IPS-15b (cell line): ENCODE data around the gene CALCB.
"Not testable (repeated sequence)": the region's sequence is repeated elsewhere in the genome, so short reads cannot be mapped to it uniquely, and the experiment has no call there.

ENCODE experiments used
- H3K27me3 ChIP-seq: one replicate; pipeline ENCODE4 v1.6.1; 2013; ENCODE audit warnings: low read length; ENCODE audit not compliant: control insufficient read depth, insufficient read depth
- H3K36me3 ChIP-seq: one replicate; pipeline ENCODE4 v1.6.1; 2013; ENCODE audit warnings: low read length; ENCODE audit not compliant: control insufficient read depth, insufficient read depth
- H3K4me1 ChIP-seq: one replicate; pipeline ENCODE4 v1.6.1; 2013; ENCODE audit warnings: mild to moderate bottlenecking, low read length; ENCODE audit not compliant: control insufficient read depth, insufficient read depth
- H3K4me3 ChIP-seq: one replicate; pipeline ENCODE4 v1.5.1; 2013; ENCODE audit warnings: low read depth, low read length
- H3K9ac ChIP-seq: one replicate; pipeline ENCODE4 v1.6.1; 2013; ENCODE audit warnings: low read depth, mild to moderate bottlenecking, low read length
- H3K9me3 ChIP-seq: one replicate; pipeline ENCODE4 v1.6.1; 2013; ENCODE audit warnings: mild to moderate bottlenecking, low read length; ENCODE audit not compliant: control insufficient read depth, insufficient read depth

The CALCB gene

GRCh38 chr11:15053191-15053685 is 20.2 kb upstream of the CALCB start:
- Histone ChIP-seq H3K9ac (no peak overlapping the region), H3K36me3 (no peaks in the 10 kb centered on the region), H3K9me3 (no peaks in the 10 kb centered on the region), H3K27me3 (peaks cover 3% of the 10 kb centered on the region), H3K4me1 (no peaks in the 10 kb centered on the region), H3K4me3 (no peak overlapping the region)

- Histone ChIP-seq H3K36me3 (no peaks in the 10 kb centered on the region), H3K9ac (no peak overlapping the region), H3K9me3 (no peaks in the 10 kb centered on the region), H3K27me3 (peaks cover 3% of the 10 kb centered on the region), H3K4me1 (no peaks in the 10 kb centered on the region), H3K4me3 (no peak overlapping the region)
Observed at GRCh38 chr11:15055620-15056356, 17.6 kb upstream of the CALCB start.

GRCh38 chr11:15057329-15057728 is 16.1 kb upstream of the CALCB start:
- Histone ChIP-seq H3K9ac (no peak overlapping the region), H3K36me3 (no peaks in the 10 kb centered on the region), H3K4me3 (no peak overlapping the region), H3K4me1 (no peaks in the 10 kb centered on the region), H3K9me3 (no peaks in the 10 kb centered on the region), H3K27me3 (peaks cover 3% of the 10 kb centered on the region)

GRCh38 chr11:15059132-15059915 is 14.1 kb upstream of the CALCB start:
- Histone ChIP-seq H3K27me3 (no peaks in the 10 kb centered on the region), H3K4me1 (no peaks in the 10 kb centered on the region), H3K9ac (no peak overlapping the region), H3K36me3 (peaks cover 3% of the 10 kb centered on the region), H3K4me3 (no peak overlapping the region), H3K9me3 (no peaks in the 10 kb centered on the region)

GRCh38 chr11:15062599-15062998 is 10.8 kb upstream of the CALCB start:
- Histone ChIP-seq H3K9me3 (no peaks in the 10 kb centered on the region), H3K9ac (no peak overlapping the region), H3K4me1 (no peaks in the 10 kb centered on the region), H3K27me3 (no peaks in the 10 kb centered on the region), H3K36me3 (peaks cover 3% of the 10 kb centered on the region), H3K4me3 (no peak overlapping the region)

GRCh38 chr11:15069751-15070150 is 3.6 kb upstream of the CALCB start:
- not testable (repeated sequence) for H3K9ac ChIP-seq, H3K9me3 ChIP-seq, H3K4me1 ChIP-seq, H3K36me3 ChIP-seq, H3K4me3 ChIP-seq
- H3K27me3 ChIP-seq: peaks cover 30% of the 10 kb centered on the region

- no peak overlapping the region for H3K9ac ChIP-seq
- no peaks in the 10 kb centered on the region for H3K4me1 ChIP-seq
- H3K27me3 ChIP-seq: peaks cover 30% of the 10 kb centered on the region
- H3K36me3 ChIP-seq: no peaks in the 10 kb centered on the region
- H3K4me3 ChIP-seq: no peak overlapping the region
- no peaks in the 10 kb centered on the region for H3K9me3 ChIP-seq
Observed at GRCh38 chr11:15071556-15072255, 1.7 kb upstream of the CALCB start.

GRCh38 chr11:15072551-15073143 is 746 bp upstream of the CALCB start:
- no peaks in the 10 kb centered on the region for H3K4me1 ChIP-seq
- no peak overlapping the region for H3K9ac ChIP-seq
- peak overlapping the region; percentile 87 for H3K4me3 ChIP-seq
- H3K9me3 ChIP-seq: no peaks in the 10 kb centered on the region
- H3K36me3 ChIP-seq: no peaks in the 10 kb centered on the region
- H3K27me3 ChIP-seq: peaks cover 30% of the 10 kb centered on the region

- peak overlapping the region; percentile 66 for H3K9ac ChIP-seq
- no peaks in the 10 kb centered on the region for H3K36me3 ChIP-seq
- no peaks in the 10 kb centered on the region for H3K9me3 ChIP-seq
- peak overlapping the region; percentile 87 for H3K4me3 ChIP-seq
- peaks cover 30% of the 10 kb centered on the region for H3K27me3 ChIP-seq
- no peaks in the 10 kb centered on the region for H3K4me1 ChIP-seq
Observed at GRCh38 chr11:15074206-15075161, 1.1 kb downstream of the CALCB start.

GRCh38 chr11:15075162-15075526 is 1.8 kb downstream of the CALCB start:
- H3K27me3 ChIP-seq: peaks cover 30% of the 10 kb centered on the region
- no peaks in the 10 kb centered on the region for H3K4me1 ChIP-seq
- no peak overlapping the region for H3K4me3 ChIP-seq
- no peaks in the 10 kb centered on the region for H3K36me3 ChIP-seq
- no peaks in the 10 kb centered on the region for H3K9me3 ChIP-seq
- H3K9ac ChIP-seq: peak overlapping the region; percentile 66

- H3K9me3 ChIP-seq: no peaks in the 10 kb centered on the region
- no peak overlapping the region for H3K9ac ChIP-seq
- no peaks in the 10 kb centered on the region for H3K36me3 ChIP-seq
- no peak overlapping the region for H3K4me3 ChIP-seq
- H3K4me1 ChIP-seq: no peaks in the 10 kb centered on the region
- no peaks in the 10 kb centered on the region for H3K27me3 ChIP-seq
Observed at GRCh38 chr11:15091175-15091574, 17.8 kb downstream of the CALCB start.
